HG03025 (cell line): ENCODE results near the gene LYPD3.
A peak's percentile ranks its signal among the peaks of the same experiment; 100 is the strongest.
"Not testable (repeated sequence)": the region's sequence is repeated elsewhere in the genome, so short reads cannot be mapped to it uniquely, and the experiment has no call there.

Experiments used
- ATAC-seq: cut with Tn5 transposase; IDR thresholded peaks from one replicate; pipeline ENCODE4 v1.9.1; 2021; ENCODE audit warnings: mild to moderate bottlenecking, moderate library complexity; ENCODE audit not compliant: unreplicated experiment, low FRiP score

The LYPD3 gene

DNA sequence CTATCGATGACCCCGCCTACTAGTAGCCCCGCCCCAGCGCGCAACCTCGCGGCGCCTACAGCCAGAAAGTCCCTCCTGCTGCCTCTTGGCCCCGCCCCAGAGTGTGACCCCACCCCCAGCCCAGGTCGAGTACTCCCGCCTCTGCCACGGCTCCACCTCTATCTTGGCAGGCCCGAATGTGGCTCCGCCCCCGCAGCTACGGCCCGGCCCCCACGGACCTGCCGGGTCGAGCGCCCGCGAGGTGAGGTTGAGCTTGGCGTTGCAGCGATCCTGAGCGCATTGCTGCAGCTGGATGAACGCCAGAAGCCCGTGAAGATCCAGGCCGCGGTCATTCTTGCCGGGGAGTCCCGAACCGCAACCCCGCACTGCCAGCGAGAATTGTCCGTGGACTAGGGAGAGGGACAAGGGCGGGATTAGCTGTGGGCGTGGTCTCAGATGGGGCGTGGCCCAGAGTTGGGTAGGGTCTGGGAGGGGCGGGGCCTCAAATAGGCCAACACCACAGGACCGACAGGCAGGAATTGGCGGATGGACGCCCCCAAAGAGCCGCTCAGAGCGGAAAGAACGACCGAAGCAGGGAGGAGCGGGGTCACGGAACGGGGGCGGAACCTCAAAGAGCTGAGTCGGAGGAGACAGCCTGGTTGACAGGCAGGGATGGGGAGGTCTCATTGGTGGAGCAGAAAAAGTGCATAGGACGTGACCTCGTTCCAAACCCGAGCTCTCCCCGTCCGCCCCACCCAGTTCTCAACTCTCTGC, 1.9 kb downstream of the LYPD3 start:
- peak; percentile 81 for ATAC-seq

DNA sequence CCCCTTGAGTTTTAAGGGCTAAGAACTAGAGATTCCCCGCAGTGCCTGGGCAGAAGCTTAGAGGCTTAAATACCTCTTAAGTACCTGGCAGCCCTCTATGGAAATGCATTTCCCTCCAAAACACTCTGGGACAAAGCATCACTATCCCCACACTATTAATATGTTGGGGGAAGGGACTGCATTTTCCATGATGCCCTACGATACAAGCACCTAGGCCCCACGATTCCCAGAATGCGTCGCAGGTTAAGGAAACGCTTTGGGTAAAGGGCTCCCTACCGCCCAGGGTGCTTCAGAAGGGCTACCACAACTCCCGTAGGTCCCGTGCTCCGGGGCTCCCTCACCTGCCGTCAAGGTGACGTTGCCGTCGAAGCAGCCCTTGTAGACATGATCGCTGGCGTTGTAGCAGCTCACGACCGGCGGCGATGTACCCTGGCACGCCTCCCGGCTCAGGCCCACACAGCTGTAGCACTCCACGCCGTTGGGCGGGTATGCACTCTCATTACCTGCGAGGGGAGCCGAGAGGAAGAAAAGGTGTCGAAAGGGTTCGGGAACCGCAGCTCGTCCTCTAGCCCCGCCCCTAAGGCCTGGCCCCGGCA, 2.5 kb downstream of the LYPD3 start:
- ATAC-seq, result no peak

GRCh38 chr19:43462383-43462782, 3.0 kb downstream of the LYPD3 start:
- ATAC-seq, result no peak

GRCh38 chr19:43461303-43461702, 4.1 kb downstream of the LYPD3 start:
- ATAC-seq, result no peak

DNA sequence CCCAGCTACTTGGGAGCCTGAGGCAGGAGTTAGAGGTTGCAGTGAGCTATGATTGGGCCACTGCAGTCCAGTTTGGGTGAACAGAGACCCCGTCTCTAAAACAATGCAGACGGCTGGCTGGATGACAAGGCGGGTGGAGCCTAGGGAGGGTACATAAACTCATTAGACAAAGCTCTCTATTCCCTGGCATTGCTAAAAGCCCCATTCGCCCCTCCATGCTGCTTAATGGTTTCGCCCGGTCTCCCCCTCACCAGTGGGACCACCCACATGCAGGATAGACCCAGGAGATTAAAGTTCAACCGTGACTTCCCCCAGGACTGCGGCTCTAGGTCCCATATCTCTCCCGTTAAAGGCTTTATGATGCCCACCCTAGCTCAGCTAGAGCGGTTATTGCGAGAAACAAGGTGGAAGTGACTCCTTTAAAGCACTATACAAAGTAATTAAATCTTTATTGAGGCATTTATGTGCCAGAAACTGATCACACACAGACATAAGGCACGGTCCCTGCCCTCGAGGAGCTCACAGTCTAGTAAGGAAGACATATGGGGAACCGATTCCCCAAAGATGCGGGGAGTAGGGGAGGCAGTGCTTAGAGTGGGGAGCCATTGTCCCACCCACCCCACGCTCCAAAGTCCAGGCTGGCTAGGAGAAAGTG, 4.9 kb downstream of the LYPD3 start:
- no peak for ATAC-seq

- no peak for ATAC-seq
Observed at GRCh38 chr19:43457809-43458208, 7.6 kb downstream of the LYPD3 start.

GRCh38 chr19:43455321-43456113, 9.9 kb downstream of the LYPD3 start:
- ATAC-seq, result no peak

DNA sequence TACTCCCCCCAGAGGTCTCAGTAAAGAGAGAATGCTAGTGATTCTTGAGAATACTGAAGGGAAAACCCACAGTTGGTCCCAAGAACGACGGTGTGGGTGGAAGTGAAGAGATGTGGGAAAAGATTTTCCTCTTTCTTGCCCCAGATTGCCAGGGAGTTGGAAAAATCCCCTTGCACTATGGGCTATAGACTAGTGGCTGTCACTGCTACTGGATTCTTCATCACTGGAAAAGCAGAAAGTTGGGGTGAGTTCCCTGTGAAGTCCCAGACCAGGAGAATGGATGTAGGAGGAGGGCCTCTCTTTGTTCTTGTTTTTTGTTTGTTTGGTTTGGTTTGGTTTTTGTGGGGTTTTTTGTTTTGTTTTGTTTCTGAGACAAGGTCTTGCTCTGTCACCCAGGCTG, 11.4 kb downstream of the LYPD3 start:
- ATAC-seq, result no peak

DNA sequence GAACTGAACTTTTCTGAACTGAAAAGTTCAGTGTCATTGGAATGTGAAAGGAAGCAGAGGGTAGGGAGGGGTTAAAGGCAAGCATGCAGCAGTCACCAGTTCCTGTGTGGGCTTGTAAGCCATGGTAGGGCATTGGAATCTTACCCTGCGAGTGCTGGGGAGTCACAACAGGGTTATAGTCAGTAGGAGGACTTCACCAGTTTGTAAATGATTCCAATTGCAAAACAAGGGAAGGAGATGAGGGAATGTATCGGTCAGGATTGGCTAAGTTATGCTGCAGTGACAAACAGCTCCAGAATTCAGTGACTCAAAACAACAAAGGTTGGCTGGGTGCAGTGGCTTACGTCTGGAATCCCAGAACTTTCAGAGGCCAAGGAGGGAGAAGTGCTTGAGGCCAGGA, 12.8 kb downstream of the LYPD3 start:
- no peak for ATAC-seq

GRCh38 chr19:43450545-43450997, 14.8 kb downstream of the LYPD3 start:
- no peak for ATAC-seq

GRCh38 chr19:43447655-43448054, 17.8 kb downstream of the LYPD3 start:
- ATAC-seq, result no peak

DNA sequence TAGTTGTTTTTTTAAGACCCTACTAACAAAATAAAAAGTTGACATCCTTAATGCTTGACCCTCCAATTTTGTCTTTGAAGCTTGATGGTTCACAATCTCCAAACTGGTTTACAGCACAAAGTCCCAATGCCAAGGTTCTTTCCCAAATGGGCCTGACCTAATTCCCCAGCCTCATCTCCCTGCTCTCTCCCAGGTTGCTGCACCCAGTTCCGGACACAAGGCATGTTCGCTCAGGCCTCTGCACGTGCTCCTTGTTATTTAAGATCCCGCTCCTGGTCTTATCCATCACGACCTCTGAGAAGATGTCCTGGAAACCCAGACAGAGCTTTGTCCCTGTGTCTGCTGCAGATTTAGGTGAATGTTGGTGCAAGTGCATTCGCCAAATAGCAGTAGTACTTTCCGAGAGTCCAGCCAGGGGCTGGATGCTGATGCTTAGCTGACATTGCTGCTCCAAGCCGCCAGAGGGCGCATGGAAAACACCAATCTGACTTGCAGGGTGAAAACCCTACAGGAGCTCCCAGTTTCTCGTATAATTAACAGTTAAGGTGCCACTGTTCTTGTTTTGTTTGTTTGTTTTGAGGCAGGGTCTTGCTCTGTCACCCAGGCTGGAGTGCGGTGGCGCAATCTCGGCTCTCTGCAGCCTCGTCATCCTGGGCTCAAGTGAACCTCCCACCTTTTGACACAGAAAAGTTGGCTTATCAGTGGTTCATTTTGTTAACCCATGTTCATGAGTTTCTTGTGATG, 18.5 kb downstream of the LYPD3 start:
- ATAC-seq, result no peak

GRCh38 chr19:43445426-43445825, 20.0 kb downstream of the LYPD3 start:
- no peak for ATAC-seq

DNA sequence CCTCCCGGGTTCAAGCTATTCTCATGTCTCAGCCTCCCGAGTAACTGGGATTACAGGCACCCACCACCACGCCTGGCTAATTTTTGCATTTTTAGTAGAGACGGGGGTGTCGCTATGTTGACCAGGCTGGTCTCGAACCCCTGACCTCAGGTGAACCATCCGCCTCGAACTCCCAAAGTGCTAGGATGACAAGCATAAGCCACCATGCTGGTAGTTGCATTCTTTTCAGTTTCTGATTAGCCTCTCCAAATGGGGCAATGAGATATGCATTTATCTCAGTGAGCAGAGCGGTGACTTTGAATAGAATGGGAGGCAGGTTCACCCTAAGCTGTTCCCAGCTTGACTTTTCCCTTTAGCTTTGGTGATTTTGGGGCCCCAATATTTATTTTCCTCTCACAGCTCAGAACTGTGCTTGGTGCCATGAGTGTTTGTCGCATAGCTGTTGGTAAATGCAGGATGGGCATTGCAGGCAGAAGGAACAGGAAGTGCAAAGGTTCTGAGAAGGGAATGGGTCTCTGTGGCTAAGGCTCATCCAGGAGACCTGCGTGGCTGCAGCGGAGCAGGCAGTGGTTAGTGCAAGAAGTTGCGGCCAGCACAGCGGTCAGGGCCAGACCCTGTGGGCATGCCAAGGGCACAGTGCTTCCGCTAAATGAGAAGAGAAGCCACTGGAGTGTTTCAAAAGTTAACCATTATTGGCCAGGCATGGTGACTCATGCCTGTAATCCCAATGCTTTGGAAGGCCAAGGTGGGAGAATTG, 20.7 kb downstream of the LYPD3 start:
- no peak for ATAC-seq

GRCh38 chr19:43444091-43444490, 21.3 kb downstream of the LYPD3 start:
- ATAC-seq, result not testable (repeated sequence)

DNA sequence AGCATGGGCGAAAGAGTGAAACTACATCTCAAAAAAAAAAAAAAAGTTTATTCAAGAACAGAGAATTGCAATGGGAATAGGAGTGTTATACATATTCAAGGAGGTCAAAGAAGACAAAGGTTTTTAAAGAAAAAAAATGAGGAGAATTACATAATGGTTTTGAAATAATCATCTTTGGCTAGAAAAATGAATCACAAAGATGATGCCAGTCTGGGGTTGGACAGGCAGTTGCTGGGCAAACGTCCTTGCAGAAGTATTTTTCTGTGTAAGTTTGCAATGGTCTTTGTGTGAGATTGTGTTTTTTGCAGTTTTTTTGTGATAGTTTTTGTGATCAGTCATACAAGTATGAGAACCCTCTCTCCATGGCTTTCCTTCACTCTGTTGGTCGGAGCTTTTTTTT, 23.7 kb downstream of the LYPD3 start:
- no peak for ATAC-seq

- no peak for ATAC-seq
Observed at GRCh38 chr19:43439709-43440063, 25.7 kb downstream of the LYPD3 start.

DNA sequence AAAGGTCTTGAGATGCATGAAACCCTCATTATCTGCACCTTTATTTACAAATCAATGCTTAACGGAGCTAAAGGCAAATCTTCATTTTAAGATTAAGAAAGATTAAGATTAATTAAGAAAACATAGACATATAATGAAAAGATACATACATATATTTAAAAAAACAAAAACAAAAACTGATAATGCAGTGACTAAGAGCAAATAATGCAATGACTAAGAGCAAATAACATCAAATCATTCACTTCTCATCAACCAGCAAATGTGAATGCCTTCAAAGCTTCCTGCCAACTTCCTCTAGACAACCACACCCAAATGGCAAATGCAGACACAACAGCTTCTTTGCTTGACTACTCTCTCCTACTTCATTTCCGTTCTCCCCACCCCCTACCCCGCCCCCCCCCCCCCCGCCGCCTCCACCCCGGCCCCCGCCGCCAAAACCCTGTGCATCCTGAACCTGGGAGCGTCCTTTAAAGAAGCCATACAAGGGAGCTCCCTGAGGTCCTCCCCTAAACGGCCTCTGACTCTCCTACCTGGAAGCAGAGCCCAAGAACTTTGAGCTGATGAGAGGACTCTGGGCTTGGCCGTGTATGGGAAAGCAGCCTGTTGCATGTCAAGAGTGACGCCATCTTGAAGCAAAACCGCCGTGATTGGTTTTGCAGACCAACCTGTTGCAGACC, 26.2 kb downstream of the LYPD3 start:
- ATAC-seq, result no peak
